ENCODE results near the gene KIAA2012.

GRCh38 chr2:202095235-202095634 is 22.2 kb downstream of the KIAA2012 start:
- TF ChIP-seq POLR2A (IDR thresholded peaks at IDR 0.05; ENCODE audit: low read depth, low read length) = no peak
- no peak for TF ChIP-seq POLR2AphosphoS5 (IDR thresholded peaks at IDR 0.05; ENCODE audit: low read depth, low read length)
- no peak for TF ChIP-seq TAF1 (IDR thresholded peaks at IDR 0.05; ENCODE audit: low read depth, low read length)
- TF ChIP-seq POU2F2 (IDR thresholded peaks at IDR 0.05; ENCODE audit: low read depth, low read length) = no peak

Data from GM12891 (cell line).